ENCODE data around the gene POU2F2. TPM values are rescaled to one million over a fixed set of nuclear protein-coding genes. Genes with fewer than 3 reads are reported as not detected.

POU2F2 gene
- total RNA-seq, 1 experiment from 2014 or later = 0.89 TPM

DNA sequence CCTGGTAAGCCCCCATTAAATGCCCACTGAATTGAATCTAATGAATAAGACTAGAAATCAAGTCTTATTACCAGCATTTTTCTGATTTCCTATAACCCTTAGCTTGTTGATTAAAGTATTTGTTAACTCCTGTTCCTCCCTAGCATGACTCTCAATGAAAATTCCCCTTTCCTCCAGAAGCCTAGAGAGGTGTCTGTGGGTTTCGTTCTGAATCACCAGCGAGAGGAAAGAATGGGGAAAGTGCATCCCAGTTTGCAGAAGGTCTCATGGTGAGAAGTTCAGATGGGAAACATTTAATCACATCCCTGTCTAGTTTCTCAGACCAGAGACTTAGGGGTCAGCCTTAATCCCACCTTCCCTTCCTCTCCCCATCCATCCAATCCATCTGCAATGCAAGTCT, 26.9 kb downstream of the POU2F2 start:
- POLR2A ChIA-PET = no interaction called here

More for the DNA sequence above, 26.9 kb downstream of the POU2F2 start:
- Histone ChIP-seq H3K9ac (ENCODE audit: low read length) (no peak overlapping the region), H3K9me2 (ENCODE audit: insufficient read depth) (no peaks in the 10 kb centered on the region), H3K9me3 (ENCODE audit: control insufficient read depth in 1 of 2, insufficient read depth in 1 of 2, low read depth in 1 of 2, low read length in 2 of 2) (no peaks in the 10 kb centered on the region), H3K27me3 (ENCODE audit: insufficient read depth, low read length) (peaks cover 16% of the 10 kb centered on the region; the same call in 1 of the 2 replicates), H3K4me1 (ENCODE audit: control insufficient read depth in 1 of 2, insufficient read depth in 2 of 2, low read length in 2 of 2) (peaks cover 10 to 14% of the 10 kb centered on the region in 2 experiments), H3K27ac (ENCODE audit: low read depth, low read length) (no peak overlapping the region), H3K79me2 (ENCODE audit: insufficient read depth, low read length) (no peaks in the 10 kb centered on the region), H3K4me3 (replicated peaks in 1 of 2; ENCODE audit: low read depth in 1 of 2, low read length in 2 of 2) (no peak overlapping the region), H2AFZ (ENCODE audit: low read depth, low read length, poor library complexity, severe bottlenecking) (no peak overlapping the region), H3K4me2 (ENCODE audit: low read length) (no peak overlapping the region), H4K20me1 (ENCODE audit: insufficient read depth) (no peaks in the 10 kb centered on the region), H3K36me3 (ENCODE audit: control insufficient read depth in 1 of 2, insufficient read depth in 2 of 2, low read length in 2 of 2) (no peaks in the 10 kb centered on the region)
- no peak for TF ChIP-seq FOSL1 (IDR thresholded peaks at IDR 0.05; ENCODE audit: low read depth)
- TF ChIP-seq, protein P1, sequence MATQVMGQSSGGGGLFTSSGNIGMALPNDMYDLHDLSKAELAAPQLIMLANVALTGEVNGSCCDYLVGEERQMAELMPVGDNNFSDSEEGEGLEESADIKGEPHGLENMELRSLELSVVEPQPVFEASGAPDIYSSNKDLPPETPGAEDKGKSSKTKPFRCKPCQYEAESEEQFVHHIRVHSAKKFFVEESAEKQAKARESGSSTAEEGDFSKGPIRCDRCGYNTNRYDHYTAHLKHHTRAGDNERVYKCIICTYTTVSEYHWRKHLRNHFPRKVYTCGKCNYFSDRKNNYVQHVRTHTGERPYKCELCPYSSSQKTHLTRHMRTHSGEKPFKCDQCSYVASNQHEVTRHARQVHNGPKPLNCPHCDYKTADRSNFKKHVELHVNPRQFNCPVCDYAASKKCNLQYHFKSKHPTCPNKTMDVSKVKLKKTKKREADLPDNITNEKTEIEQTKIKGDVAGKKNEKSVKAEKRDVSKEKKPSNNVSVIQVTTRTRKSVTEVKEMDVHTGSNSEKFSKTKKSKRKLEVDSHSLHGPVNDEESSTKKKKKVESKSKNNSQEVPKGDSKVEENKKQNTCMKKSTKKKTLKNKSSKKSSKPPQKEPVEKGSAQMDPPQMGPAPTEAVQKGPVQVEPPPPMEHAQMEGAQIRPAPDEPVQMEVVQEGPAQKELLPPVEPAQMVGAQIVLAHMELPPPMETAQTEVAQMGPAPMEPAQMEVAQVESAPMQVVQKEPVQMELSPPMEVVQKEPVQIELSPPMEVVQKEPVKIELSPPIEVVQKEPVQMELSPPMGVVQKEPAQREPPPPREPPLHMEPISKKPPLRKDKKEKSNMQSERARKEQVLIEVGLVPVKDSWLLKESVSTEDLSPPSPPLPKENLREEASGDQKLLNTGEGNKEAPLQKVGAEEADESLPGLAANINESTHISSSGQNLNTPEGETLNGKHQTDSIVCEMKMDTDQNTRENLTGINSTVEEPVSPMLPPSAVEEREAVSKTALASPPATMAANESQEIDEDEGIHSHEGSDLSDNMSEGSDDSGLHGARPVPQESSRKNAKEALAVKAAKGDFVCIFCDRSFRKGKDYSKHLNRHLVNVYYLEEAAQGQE (IDR thresholded peaks at IDR 0.05; ENCODE audit: low read depth) = no peak
- no peak for TF ChIP-seq TCF7L2 (IDR thresholded peaks at IDR 0.05; ENCODE audit: borderline replicate concordance, extremely low read depth, insufficient read depth, insufficient read length)
- no peak for TF ChIP-seq CBX3 (IDR thresholded peaks at IDR 0.05; ENCODE audit: low read depth)
- no peak for TF ChIP-seq EZH2phosphoT487 (IDR thresholded peaks at IDR 0.05; ENCODE audit: borderline replicate concordance)
- no peak for TF ChIP-seq ZBTB33 (IDR thresholded peaks at IDR 0.05; ENCODE audit: extremely low read depth, insufficient replicate concordance, low read length)
- no peak for TF ChIP-seq ELF1 (IDR thresholded peaks at IDR 0.05; ENCODE audit: borderline replicate concordance, low read depth)
- no peak for TF ChIP-seq SRF (IDR thresholded peaks at IDR 0.05; ENCODE audit: low read depth)
- TF ChIP-seq ZNF274 (IDR thresholded peaks at IDR 0.05; ENCODE audit: low read depth, low read length) = no peak
- no peak for TF ChIP-seq CEBPB (IDR thresholded peaks at IDR 0.05; ENCODE audit: low read depth)
- no peak for TF ChIP-seq ATF3 (IDR thresholded peaks at IDR 0.05)
- TF ChIP-seq EGR1 (IDR thresholded peaks at IDR 0.05; ENCODE audit: low read depth) = no peak
- TF ChIP-seq SP1 (IDR thresholded peaks at IDR 0.05; ENCODE audit: low read depth) = no peak
- no peak for TF ChIP-seq CTCF (IDR thresholded peaks at IDR 0.05 in 2 of 3, conservative IDR thresholded peaks at IDR 0.05 in 1 of 3; ENCODE audit: borderline replicate concordance in 1 of 3, insufficient read depth in 1 of 3, low read depth in 2 of 3, low read length in 2 of 3)
- TF ChIP-seq POLR2AphosphoS5 (IDR thresholded peaks at IDR 0.05; ENCODE audit: low read depth, low read length) = no peak
- TF ChIP-seq SIN3A (IDR thresholded peaks at IDR 0.05; ENCODE audit: low read depth) = no peak
- TF ChIP-seq RAD21 (IDR thresholded peaks at IDR 0.05; ENCODE audit: low read depth) = no peak
- no peak for TF ChIP-seq ZFX (IDR thresholded peaks at IDR 0.05)
- CTCF ChIA-PET = interaction anchor here (1.0 kb wide), 1 partner anchor 70 kb away, joined by 3 read pairs; no protein-coding TSS in a partner anchor
- intact Hi-C loops (cut with micrococcal nuclease) = loop anchor here (5.0 kb wide), 2 partner anchors 292 to 332 kb away; no protein-coding TSS in a partner anchor
- RAD21 ChIA-PET (ENCODE audit: low non-redundant PET in 1 of 2, low total read pairs in 2 of 2, uncharacterized antibody in 2 of 2, unreplicated experiment in 2 of 2) = no interaction called here
- BruUV-seq (replicated peaks) = no TSS peak
- no peak for ATAC-seq
- DNase-seq (ENCODE audit: low read depth, low spot score) = no peak
